ENCODE data around the gene VILL. TPM values are rescaled to one million over a fixed set of nuclear protein-coding genes. Genes with fewer than 3 reads are reported as not detected.

Gene VILL
- total and polyA plus RNA-seq, 4 donors: 0.88 to 3.5 (median 1.6) TPM

GRCh38 chr3:37973246-37974054 is 17.1 kb upstream of the VILL start (continued):
- no peak for TF ChIP-seq MAX (IDR thresholded peaks at IDR 0.05)
- TF ChIP-seq YY1 (IDR thresholded peaks at IDR 0.05): no peak
- TF ChIP-seq CTCF (IDR thresholded peaks at IDR 0.05; ENCODE audit: low read depth, low read length, missing input control): no peak
- no peak for TF ChIP-seq RXRA (IDR thresholded peaks at IDR 0.05)

- H3K36me3 ChIP-seq (ENCODE audit: control insufficient read depth in 4 of 4, insufficient read depth in 3 of 4, low read depth in 1 of 4, low read length in 3 of 4): peaks cover 2 to 13% (median 9%) of the 10 kb centered on the region in 4 donors
- no peak overlapping the region for H3K9ac ChIP-seq (ENCODE audit: low read depth in 1 of 2, low read length in 2 of 2)
- peak; percentile 63 for DNase-seq (ENCODE audit: low spot score)
- no peaks in the 10 kb centered on the region for H3K9me3 ChIP-seq (ENCODE audit: control insufficient read depth in 4 of 4, low read length in 3 of 4)
- H3K4me1 ChIP-seq (ENCODE audit: control insufficient read depth in 4 of 4, insufficient read depth in 4 of 4, low read length in 3 of 4): peaks cover 0 to 9% (median 4%) of the 10 kb centered on the region in 4 donors
- TF ChIP-seq RAD21 (IDR thresholded peaks at IDR 0.05) (peak; percentile 83 to 88), FOXA2 (IDR thresholded peaks at IDR 0.05) (no peak), SP1 (IDR thresholded peaks at IDR 0.05) (no peak), JUND (IDR thresholded peaks at IDR 0.05) (no peak), CTCF (IDR thresholded peaks at IDR 0.05; ENCODE audit: low read depth, low read length, missing input control) (peak; percentile 80)
- no peak overlapping the region for H3K27ac ChIP-seq (ENCODE audit: low read depth in 1 of 2, low read length in 2 of 2)
- H3K27me3 ChIP-seq (ENCODE audit: control insufficient read depth in 4 of 4, insufficient read depth in 4 of 4, low read length in 3 of 4): no peaks in the 10 kb centered on the region
- 76% methylated on average over 9 of the region's 9 CpGs for WGBS
- no peak overlapping the region for H3K4me3 ChIP-seq (ENCODE audit: low read depth in 1 of 3, low read length in 3 of 3)
These were observed 16.2 kb upstream of the VILL start for GRCh38 chr3:37974121-37975083.

- H3K36me3 ChIP-seq (ENCODE audit: control insufficient read depth in 4 of 4, insufficient read depth in 3 of 4, low read depth in 1 of 4, low read length in 3 of 4): peaks cover 2 to 17% (median 7%) of the 10 kb centered on the region in 4 donors
- H3K9ac ChIP-seq (ENCODE audit: low read depth in 1 of 2, low read length in 2 of 2): no peak overlapping the region
- H3K9me3 ChIP-seq (ENCODE audit: control insufficient read depth in 4 of 4, low read length in 3 of 4): no peaks in the 10 kb centered on the region
- DNase-seq (ENCODE audit: low spot score): no peak
- no peak overlapping the region for H3K4me3 ChIP-seq (ENCODE audit: low read depth in 1 of 3, low read length in 3 of 3)
- peak overlapping the region; percentile 61 to 63 for H3K27ac ChIP-seq (ENCODE audit: low read depth in 1 of 2, low read length in 2 of 2)
- H3K27me3 ChIP-seq (ENCODE audit: control insufficient read depth in 4 of 4, insufficient read depth in 4 of 4, low read length in 3 of 4): no peaks in the 10 kb centered on the region
- TF ChIP-seq ATF3 (IDR thresholded peaks at IDR 0.05) (no peak), JUND (IDR thresholded peaks at IDR 0.05) (peak in 1 of 2 donors; percentile 18), EGR1 (IDR thresholded peaks at IDR 0.05; ENCODE audit: low read depth in 2 of 2) (peak in 1 of 2 donors; percentile 5), HNF4A (conservative IDR thresholded peaks at IDR 0.05) (peak in 1 of 2 donors; percentile 37)
- 73% methylated on average over 8 of the region's 8 CpGs for WGBS
- peaks cover 4 to 18% (median 12%) of the 10 kb centered on the region in 4 donors for H3K4me1 ChIP-seq (ENCODE audit: control insufficient read depth in 4 of 4, insufficient read depth in 4 of 4, low read length in 3 of 4)
These were observed 10.8 kb upstream of the VILL start for GRCh38 chr3:37979541-37980461.

Data from liver (tissue), 9 donors.